HG03064 (cell line): ENCODE results near the gene GLIPR2.
"Not testable (repeated sequence)": the region's sequence is repeated elsewhere in the genome, so short reads cannot be mapped to it uniquely, and the experiment has no call there.

ENCODE experiments used
- ATAC-seq: cut with Tn5 transposase; IDR thresholded peaks from one replicate; pipeline ENCODE4 v1.9.1; 2021; ENCODE audit warnings: low read depth; ENCODE audit not compliant: unreplicated experiment

Gene GLIPR2

GRCh38 chr9:36136272-36136893 is at the start of gene GLIPR2:
Gene GLIPR2 (plus strand): TSS chr9:36136733. CDS start chr9:36136779, 46 bp downstream.
- peak; percentile 92 for ATAC-seq

- ATAC-seq: not testable (repeated sequence)
Observed at GRCh38 chr9:36087054-36087453, 49.5 kb upstream of the GLIPR2 start.

- ATAC-seq: no peak
Observed at GRCh38 chr9:36088020-36088419, 48.5 kb upstream of the GLIPR2 start.

- no peak for ATAC-seq
Observed at GRCh38 chr9:36091026-36091953, 45.2 kb upstream of the GLIPR2 start.

GRCh38 chr9:36092014-36092413 is 44.5 kb upstream of the GLIPR2 start:
- no peak for ATAC-seq

GRCh38 chr9:36092509-36093215 is 43.9 kb upstream of the GLIPR2 start:
- ATAC-seq: peak; percentile 98

GRCh38 chr9:36093384-36093783 is 43.1 kb upstream of the GLIPR2 start:
- no peak for ATAC-seq

GRCh38 chr9:36099718-36100117 is 36.8 kb upstream of the GLIPR2 start:
- no peak for ATAC-seq

- ATAC-seq: no peak
Observed at GRCh38 chr9:36100532-36100931, 36.0 kb upstream of the GLIPR2 start.

- ATAC-seq: no peak
Observed at GRCh38 chr9:36101916-36102741, 34.4 kb upstream of the GLIPR2 start.

- ATAC-seq: no peak
Observed at GRCh38 chr9:36102742-36103495, 33.6 kb upstream of the GLIPR2 start.

GRCh38 chr9:36109071-36109470 is 27.5 kb upstream of the GLIPR2 start:
- ATAC-seq: no peak

- no peak for ATAC-seq
Observed at GRCh38 chr9:36110434-36110833, 26.1 kb upstream of the GLIPR2 start.

GRCh38 chr9:36112516-36112915 is 24.0 kb upstream of the GLIPR2 start:
- no peak for ATAC-seq

GRCh38 chr9:36113999-36114398 is 22.5 kb upstream of the GLIPR2 start:
- no peak for ATAC-seq

GRCh38 chr9:36116593-36116992 is 19.9 kb upstream of the GLIPR2 start:
- ATAC-seq: no peak

GRCh38 chr9:36118201-36118600 is 18.3 kb upstream of the GLIPR2 start:
- ATAC-seq: no peak

GRCh38 chr9:36118706-36119105 is 17.8 kb upstream of the GLIPR2 start:
- ATAC-seq: no peak

GRCh38 chr9:36119476-36119875 is 17.1 kb upstream of the GLIPR2 start:
- ATAC-seq: no peak

GRCh38 chr9:36120705-36121104 is 15.8 kb upstream of the GLIPR2 start:
- ATAC-seq: no peak
